Activated naive CD4-positive, alpha-beta T cell treated with anti-CD3 and anti-CD28 coated beads, Interleukin-2, amount 10 ng/mL, durations not matched to agents 7 days and 5 days (primary cell): ENCODE measurements around the gene PPM1K.

Source experiments
- CTCF ChIA-PET: fragments of 350-600 bp; sonication (Branson Sonifier 250); formaldehyde crosslinking; loops from one replicate; lab custom pipeline; 2021; ENCODE audit warnings: antibody characterized with exemption; lab: Charles Lee
- DNase-seq: peaks from one replicate; pipeline ENCODE4 v3.0.0-alpha.2; 2020
- H3K27ac Mint-ChIP-seq: one replicate; pipeline ENCODE4 v1.8.0; 2021; ENCODE audit warnings: mild to moderate bottlenecking, moderate library complexity, mixed read lengths
- H3K27me3 Mint-ChIP-seq: one replicate; pipeline ENCODE4 v1.8.0; 2021; ENCODE audit warnings: mild to moderate bottlenecking, mixed read lengths
- H3K36me3 Mint-ChIP-seq: one replicate; pipeline ENCODE4 v1.8.0; 2021; ENCODE audit warnings: mixed read lengths
- H3K4me1 Mint-ChIP-seq: one replicate; pipeline ENCODE4 v1.8.0; 2021; ENCODE audit warnings: mixed read lengths
- H3K4me3 Mint-ChIP-seq: one replicate; pipeline ENCODE4 v1.8.0; 2021; ENCODE audit warnings: mild to moderate bottlenecking, moderate library complexity, mixed read lengths
- H3K9me3 Mint-ChIP-seq: one replicate; pipeline ENCODE4 v1.8.0; 2021; ENCODE audit warnings: mixed read lengths

The PPM1K gene

DNA sequence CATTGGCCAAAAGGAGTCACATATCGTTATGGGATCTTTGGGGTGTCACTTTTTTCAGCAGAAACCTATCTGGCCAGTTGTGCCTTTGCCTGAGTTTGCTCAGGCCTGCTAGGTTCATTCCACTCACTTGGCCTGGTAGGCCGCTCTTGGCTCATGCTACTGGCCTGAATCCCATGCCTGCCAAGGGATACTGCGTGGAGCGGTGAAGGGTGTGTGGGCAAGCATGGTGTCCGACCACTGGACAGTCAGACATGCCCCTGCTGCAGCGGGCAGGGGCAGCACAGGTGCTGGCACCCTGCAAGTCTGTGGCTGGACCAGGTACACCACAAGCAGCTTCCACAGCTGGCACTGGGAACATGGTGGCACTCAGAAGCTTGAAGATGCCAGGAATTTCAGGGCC lies 11.3 kb upstream of the PPM1K start:
- Mint-ChIP-seq H3K4me3 (no peak overlapping the region), H3K27me3 (no peaks in the 10 kb centered on the region), H3K27ac (no peak overlapping the region), H3K36me3 (no peaks in the 10 kb centered on the region), H3K4me1 (no peaks in the 10 kb centered on the region), H3K9me3 (no peaks in the 10 kb centered on the region)
- CTCF ChIA-PET: no interaction called here
- DNase-seq: no peak

DNA sequence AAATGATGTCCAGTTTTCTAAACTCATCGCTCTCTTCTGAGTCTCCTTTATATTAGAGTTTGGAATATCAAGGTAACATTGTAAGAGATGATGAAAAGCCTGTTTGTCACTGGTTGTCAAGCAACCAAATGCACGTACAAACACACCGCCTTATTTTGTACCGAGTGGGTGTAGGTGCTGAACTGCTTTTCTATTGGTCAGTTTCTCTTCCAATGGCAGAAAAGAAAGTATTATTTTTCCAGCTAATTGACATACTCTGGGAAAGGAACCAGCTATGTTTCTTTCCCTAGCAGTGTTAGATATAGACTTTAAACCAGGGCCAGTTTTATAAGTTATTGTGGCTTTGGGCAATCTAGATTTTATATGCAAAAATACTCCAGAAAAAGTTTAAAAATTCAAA lies 6.6 kb upstream of the PPM1K start:
- Mint-ChIP-seq H3K27ac (no peak overlapping the region), H3K9me3 (no peaks in the 10 kb centered on the region), H3K4me3 (no peak overlapping the region), H3K4me1 (peaks cover 3% of the 10 kb centered on the region), H3K36me3 (no peaks in the 10 kb centered on the region), H3K27me3 (peaks cover 3% of the 10 kb centered on the region)
- DNase-seq: no peak
- CTCF ChIA-PET: no interaction called here

DNA sequence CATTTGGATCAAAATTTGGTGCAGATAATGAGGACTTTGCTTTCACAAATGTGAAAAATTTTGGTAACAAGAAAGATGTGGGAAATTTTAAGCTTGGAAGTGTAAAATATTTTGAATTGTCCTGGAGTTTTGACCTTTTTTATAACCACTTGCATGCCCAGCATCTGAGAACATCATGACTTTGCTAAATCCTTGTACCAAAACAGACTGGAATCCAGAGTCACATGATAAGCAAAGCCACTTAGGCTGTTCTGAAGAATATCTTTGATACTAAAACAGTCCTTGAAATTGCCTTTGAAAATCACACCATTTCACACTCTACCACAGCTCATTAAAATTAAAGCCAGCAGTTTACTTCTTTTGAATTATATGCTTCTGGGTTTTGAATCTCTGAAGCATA lies 2.5 kb upstream of the PPM1K start:
- peaks cover 29% of the 10 kb centered on the region for H3K4me1 Mint-ChIP-seq
- no peak overlapping the region for H3K4me3 Mint-ChIP-seq
- H3K27ac Mint-ChIP-seq: no peak overlapping the region
- no peaks in the 10 kb centered on the region for H3K9me3 Mint-ChIP-seq
- CTCF ChIA-PET: interaction anchor here (0.6 to 1.4 kb wide), 2 partner anchors 253 to 1109 kb away, joined by 3 read pairs; no protein-coding TSS in a partner anchor
- peaks cover 3% of the 10 kb centered on the region for H3K27me3 Mint-ChIP-seq
- DNase-seq: no peak
- H3K36me3 Mint-ChIP-seq: peaks cover 7% of the 10 kb centered on the region

DNA sequence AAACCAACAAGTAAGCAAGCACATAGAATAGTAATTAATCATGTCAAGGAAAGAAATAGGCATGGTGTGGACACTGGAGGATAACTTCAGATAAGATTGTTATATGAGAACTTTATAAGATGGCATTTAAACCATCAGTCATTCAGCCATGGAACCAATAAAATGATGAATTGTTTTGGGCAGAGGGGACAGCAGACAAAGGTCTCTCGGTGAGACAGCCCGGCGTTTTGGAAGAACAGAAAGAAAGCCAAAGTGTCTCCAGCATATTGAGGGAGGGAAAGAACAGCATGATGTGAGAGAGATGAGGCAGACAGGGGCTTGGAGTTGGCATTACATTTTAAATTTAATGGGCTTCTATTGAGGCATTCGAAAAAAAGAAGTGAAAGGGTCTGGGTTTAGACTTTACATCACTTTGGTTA lies 883 bp upstream of the PPM1K start:
- H3K36me3 Mint-ChIP-seq: peaks cover 15% of the 10 kb centered on the region

DNA sequence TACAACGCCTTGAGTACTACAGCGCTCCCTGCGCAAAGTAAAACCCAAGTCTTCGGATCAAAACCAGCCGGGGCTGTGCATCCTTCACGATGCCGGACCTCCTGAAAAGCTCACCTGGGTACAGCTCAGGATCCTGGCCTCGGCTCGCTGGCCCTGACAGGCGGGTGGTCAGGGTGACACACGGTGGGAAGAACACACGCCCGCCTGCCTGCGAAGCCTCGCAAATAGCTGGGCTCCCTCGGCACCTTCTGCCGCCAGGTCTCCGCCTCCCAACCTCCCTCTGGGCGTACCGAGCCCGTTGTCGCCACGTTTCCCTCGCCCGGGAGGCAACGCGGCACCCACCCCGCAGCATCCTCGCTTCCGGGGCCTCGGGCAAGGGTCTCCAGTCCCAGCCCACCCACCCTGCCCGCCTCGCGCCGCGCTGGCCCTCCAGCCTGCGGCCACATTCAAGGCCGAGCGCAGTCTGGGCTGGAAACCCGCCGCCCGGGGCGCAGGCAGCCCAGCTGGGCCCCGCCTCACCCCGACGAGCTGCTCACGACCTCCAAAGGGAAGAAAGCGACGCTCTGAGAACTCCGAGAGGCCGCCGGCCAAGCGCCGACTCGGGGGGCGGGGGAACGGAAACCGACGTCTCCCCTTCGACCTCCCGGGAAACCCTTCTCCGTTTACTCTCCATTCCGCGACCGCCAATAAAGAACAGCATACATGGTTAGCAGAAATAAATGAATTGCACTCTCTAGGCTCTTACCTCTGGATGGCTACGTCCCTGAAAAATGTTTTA lies 511 bp downstream of the PPM1K start:
- peak; percentile 81 for DNase-seq
- CTCF ChIA-PET: interaction anchor here (1.0 to 2.0 kb wide), 8 partner anchors 22 to 231 kb away, joined by 3 to 6 read pairs (median 5); partner anchors contain the start of genes HERC5 and HERC6

More for the DNA sequence above, 883 bp upstream of the PPM1K start:
- Mint-ChIP-seq H3K9me3 (no peaks in the 10 kb centered on the region), H3K27ac (peak overlapping the region; percentile 99), H3K4me3 (peak overlapping the region; percentile 89), H3K4me1 (peaks cover 41% of the 10 kb centered on the region), H3K27me3 (peaks cover 3% of the 10 kb centered on the region)
- CTCF ChIA-PET: interaction anchor here (1.3 to 1.4 kb wide), 3 partner anchors 20 to 230 kb away, joined by 4 to 6 read pairs (median 5); no protein-coding TSS in a partner anchor
- DNase-seq: no peak

DNA sequence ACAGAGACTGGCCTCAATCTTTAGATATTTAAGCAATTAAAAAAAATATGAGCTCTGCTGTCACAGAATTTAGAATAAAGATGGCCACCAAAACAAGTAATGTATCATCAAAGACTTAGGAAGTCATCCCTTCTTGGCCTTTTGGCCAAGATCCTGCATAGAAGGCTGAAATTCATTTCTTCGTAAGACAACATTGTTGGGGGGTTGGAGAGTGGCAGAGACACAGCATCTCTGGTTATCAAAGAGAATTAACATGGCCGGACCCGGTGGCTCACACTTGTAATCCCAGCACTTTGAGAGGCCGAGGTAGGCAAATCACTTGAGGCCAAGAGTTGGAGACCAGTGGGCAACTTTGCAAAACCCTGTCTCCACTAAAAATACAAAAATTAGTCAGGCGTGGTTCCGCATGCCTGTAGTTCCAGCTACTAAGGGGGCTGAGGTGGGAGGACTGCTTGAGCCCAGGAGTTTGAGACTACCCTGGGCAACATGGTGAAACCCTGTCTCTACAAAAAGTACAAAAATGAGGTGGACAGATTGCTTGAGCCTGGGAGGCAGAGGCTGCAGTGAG lies 4.0 kb downstream of the PPM1K start:
- Mint-ChIP-seq H3K36me3 (peaks cover 43% of the 10 kb centered on the region), H3K4me3 (no peak overlapping the region), H3K9me3 (no peaks in the 10 kb centered on the region), H3K27ac (no peak overlapping the region), H3K4me1 (peaks cover 55% of the 10 kb centered on the region), H3K27me3 (no peaks in the 10 kb centered on the region)
- DNase-seq: no peak
- CTCF ChIA-PET: interaction anchor here (1.1 kb wide), 1 partner anchor 235 kb away, joined by 5 read pairs; no protein-coding TSS in a partner anchor

More for the DNA sequence above, 511 bp downstream of the PPM1K start:
- Mint-ChIP-seq H3K27me3 (peaks cover 3% of the 10 kb centered on the region), H3K9me3 (no peaks in the 10 kb centered on the region), H3K4me3 (peak overlapping the region; percentile 89), H3K4me1 (peaks cover 47% of the 10 kb centered on the region), H3K36me3 (peaks cover 20% of the 10 kb centered on the region), H3K27ac (peak overlapping the region; percentile 99)

DNA sequence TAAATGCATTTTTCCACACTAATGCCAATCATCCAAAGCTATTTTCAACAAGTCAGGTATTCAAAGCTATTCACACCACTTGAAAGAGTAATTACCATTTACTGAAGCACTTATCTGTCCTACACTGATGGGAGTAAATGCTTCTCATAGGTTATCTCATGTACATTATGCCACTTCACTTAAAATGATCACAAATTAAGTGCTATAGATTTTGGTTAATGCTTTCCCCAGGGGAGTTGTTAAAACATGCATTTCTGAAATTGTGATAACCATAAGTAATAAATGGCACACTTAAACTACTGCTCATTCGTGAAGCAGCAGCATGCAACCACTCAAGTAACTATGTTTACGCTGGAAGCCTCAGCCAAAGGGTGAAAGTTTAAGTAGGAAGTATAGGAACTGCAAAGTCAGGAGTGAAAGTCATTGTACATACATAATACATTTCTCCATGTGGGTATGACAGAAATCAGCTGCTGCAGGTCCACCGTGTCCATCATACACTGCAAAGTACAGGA lies 6.6 kb downstream of the PPM1K start:
- peaks cover 42% of the 10 kb centered on the region for H3K4me1 Mint-ChIP-seq

DNA sequence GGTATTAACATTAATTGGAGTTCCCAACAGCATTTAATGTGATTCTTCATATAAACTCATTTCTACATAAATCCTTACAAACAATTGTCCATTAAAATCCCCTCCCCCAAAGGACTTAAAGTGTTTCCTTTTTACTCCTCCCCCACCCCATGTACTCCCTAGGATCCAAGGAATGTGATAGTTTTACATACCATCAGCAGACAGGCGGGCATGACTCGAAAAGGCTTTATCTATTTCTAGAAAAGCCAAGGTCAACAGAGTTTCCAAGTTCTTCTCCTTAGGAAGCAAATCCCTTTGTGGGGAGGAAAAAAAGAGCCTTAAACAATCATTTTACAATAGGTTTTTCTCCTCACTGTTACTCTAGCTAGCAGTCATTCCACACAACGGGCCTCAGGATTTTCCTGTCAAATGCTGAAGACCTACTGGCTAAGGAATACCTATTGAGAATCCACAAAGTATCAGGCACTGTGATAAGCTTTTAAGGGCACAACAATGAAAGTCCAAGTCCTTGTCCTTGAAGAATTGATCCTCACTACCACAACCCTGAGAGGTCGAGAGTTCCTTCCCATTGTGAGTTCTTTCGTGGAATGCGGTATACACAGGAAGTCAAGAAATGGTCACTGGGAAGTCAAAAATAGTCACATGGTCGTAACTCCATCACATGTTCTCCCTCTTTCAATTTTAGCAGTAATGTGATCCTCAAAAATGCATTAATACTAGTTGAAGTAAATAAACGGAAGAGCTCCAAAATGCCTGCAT lies 7.2 kb downstream of the PPM1K start:
- Mint-ChIP-seq H3K4me1 (peaks cover 36% of the 10 kb centered on the region), H3K4me3 (no peak overlapping the region), H3K27ac (no peak overlapping the region), H3K36me3 (peaks cover 50% of the 10 kb centered on the region), H3K27me3 (no peaks in the 10 kb centered on the region), H3K9me3 (no peaks in the 10 kb centered on the region)
- no peak for DNase-seq
- CTCF ChIA-PET: interaction anchor here (0.5 kb wide), 1 partner anchor 83 kb away, joined by 3 read pairs; no protein-coding TSS in a partner anchor

More for the DNA sequence above, 6.6 kb downstream of the PPM1K start:
- H3K36me3 Mint-ChIP-seq: peaks cover 49% of the 10 kb centered on the region
- no peak overlapping the region for H3K27ac Mint-ChIP-seq
- no peaks in the 10 kb centered on the region for H3K27me3 Mint-ChIP-seq
- H3K9me3 Mint-ChIP-seq: no peaks in the 10 kb centered on the region
- no peak for DNase-seq
- CTCF ChIA-PET: interaction anchor here (0.5 kb wide), 1 partner anchor 84 kb away, joined by 3 read pairs; no protein-coding TSS in a partner anchor
- H3K4me3 Mint-ChIP-seq: no peak overlapping the region

DNA sequence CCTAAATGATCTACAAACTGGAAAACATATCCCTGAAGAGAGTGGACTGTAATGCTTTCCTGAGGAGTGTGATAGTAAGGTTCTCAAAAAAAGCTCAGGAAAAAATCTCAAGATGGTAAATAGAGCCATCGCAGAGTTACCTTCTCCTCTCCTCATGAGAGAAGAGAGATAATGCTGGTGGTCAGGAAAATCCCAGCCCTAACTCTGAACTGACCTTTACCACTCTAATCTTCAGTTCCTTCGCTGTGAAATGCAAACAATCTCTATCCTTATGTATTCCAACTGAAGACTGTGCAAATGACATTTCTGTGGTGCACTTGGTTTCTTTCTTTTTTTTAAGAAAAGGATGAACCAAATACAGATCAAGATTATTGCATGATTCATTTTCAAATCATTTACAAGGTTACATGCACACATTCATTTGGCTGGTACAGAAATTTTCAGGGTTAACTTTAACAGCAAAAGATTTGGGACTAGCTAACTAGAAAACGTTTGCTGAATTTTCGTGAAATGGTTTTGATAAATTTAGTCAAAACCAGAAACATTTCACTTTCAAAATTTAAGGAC lies 8.3 kb downstream of the PPM1K start:
- peaks cover 55% of the 10 kb centered on the region for H3K36me3 Mint-ChIP-seq
- CTCF ChIA-PET: interaction anchor here (0.6 kb wide), 1 partner anchor 275 kb away, joined by 3 read pairs; no protein-coding TSS in a partner anchor
- no peak overlapping the region for H3K27ac Mint-ChIP-seq
- H3K9me3 Mint-ChIP-seq: no peaks in the 10 kb centered on the region
- H3K27me3 Mint-ChIP-seq: no peaks in the 10 kb centered on the region
- no peak for DNase-seq
- peaks cover 26% of the 10 kb centered on the region for H3K4me1 Mint-ChIP-seq
- H3K4me3 Mint-ChIP-seq: no peak overlapping the region

DNA sequence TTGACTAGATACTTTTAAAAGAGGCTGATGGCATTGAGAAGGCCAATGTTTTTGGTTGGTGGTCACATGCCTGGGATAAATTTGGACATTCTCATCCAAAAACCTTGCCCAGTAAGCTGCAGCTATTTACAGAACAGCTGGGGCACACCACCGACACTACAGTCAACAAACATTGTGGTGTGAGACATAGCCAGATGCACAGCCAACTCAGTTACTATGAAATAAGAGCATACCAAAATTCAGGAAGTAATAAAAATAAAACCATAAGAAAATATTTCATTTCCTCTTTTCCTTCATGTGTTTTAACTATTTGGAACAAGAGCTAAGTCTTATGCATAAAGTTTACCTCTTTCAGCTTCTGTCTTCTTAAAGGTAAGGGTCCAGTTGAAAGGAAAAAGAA lies 8.8 kb downstream of the PPM1K start:
- H3K4me3 Mint-ChIP-seq: no peak overlapping the region
- H3K9me3 Mint-ChIP-seq: no peaks in the 10 kb centered on the region
- H3K4me1 Mint-ChIP-seq: peaks cover 24% of the 10 kb centered on the region
- H3K27me3 Mint-ChIP-seq: no peaks in the 10 kb centered on the region
- no peak overlapping the region for H3K27ac Mint-ChIP-seq
- peaks cover 56% of the 10 kb centered on the region for H3K36me3 Mint-ChIP-seq
- CTCF ChIA-PET: no interaction called here
- no peak for DNase-seq

DNA sequence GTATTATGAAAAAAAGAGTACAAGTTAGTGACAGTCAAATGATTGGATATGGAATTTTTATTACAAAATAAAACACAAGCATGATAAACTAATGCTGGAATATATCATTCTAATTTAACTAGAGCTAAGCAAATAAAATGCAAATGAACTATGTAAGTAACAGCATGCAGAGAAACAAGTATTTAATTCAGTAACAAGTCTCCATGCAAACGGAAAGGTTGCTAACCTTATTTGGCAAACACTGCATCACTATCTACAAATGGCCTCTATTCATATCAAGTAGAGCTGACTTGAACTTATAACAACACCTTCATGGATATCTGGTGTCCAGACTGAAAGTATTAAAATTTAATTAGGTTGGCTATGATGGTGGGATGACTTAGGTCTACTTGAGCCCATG lies 15.4 kb downstream of the PPM1K start:
- Mint-ChIP-seq H3K4me1 (no peaks in the 10 kb centered on the region), H3K4me3 (no peak overlapping the region), H3K36me3 (peaks cover 44% of the 10 kb centered on the region), H3K27me3 (no peaks in the 10 kb centered on the region), H3K27ac (no peak overlapping the region), H3K9me3 (no peaks in the 10 kb centered on the region)
- DNase-seq: no peak
- CTCF ChIA-PET: no interaction called here

DNA sequence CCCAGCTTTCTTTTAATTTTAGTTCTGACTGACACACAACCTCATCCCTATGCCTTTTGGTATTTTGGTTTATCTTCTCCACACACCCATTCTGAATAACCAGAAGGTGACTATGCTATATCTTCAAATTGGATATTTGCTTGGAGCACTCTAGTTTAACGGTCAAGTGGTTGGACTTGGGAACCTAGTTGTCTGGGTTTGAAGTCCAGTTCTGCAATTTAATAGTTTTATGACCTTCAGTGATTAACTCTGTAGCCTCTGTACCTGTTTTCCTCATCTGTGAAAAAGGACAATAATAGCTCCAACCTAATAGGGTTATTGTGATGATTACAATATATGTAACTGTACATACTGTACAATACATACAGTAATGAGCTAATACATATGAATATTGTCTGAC lies 20.0 kb downstream of the PPM1K start:
- DNase-seq: no peak
- CTCF ChIA-PET: interaction anchor here (1.0 to 1.6 kb wide), 3 partner anchors 10 to 258 kb away, joined by 3 to 4 read pairs (median 4); no protein-coding TSS in a partner anchor
- Mint-ChIP-seq H3K27ac (no peak overlapping the region), H3K36me3 (peaks cover 46% of the 10 kb centered on the region), H3K9me3 (no peaks in the 10 kb centered on the region), H3K27me3 (no peaks in the 10 kb centered on the region), H3K4me3 (no peak overlapping the region), H3K4me1 (no peaks in the 10 kb centered on the region)

DNA sequence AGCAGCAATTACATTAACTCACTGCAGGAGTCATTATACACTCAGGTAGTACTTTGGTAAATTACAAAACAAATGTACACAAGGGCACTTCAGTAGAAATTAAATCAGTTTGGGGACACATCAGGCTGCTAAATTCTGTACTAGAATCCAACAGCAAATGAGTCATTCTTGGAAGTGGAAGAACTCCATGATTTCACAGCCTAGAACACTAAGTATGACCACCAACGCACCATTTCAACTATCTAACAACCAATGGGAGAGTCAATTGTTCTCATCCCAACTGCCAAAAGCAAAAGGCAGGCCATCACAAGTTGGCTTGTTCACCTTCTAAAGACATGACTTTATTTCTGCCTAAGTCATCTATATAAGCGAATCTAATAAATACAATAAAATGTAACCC lies 26.6 kb downstream of the PPM1K start:
- Mint-ChIP-seq H3K27ac (no peak overlapping the region), H3K4me1 (no peaks in the 10 kb centered on the region), H3K9me3 (no peaks in the 10 kb centered on the region), H3K4me3 (no peak overlapping the region), H3K36me3 (peaks cover 18% of the 10 kb centered on the region), H3K27me3 (no peaks in the 10 kb centered on the region)
- CTCF ChIA-PET: no interaction called here
- DNase-seq: no peak
